HG02884 (cell line): ENCODE results near the gene RASD1.

ENCODE experiments used
- ATAC-seq: cut with Tn5 transposase; IDR thresholded peaks from one replicate; pipeline ENCODE4 v1.9.1; 2021; ENCODE audit warnings: mild to moderate bottlenecking, moderate library complexity; ENCODE audit not compliant: unreplicated experiment

Gene RASD1

GRCh38 chr17:17527534-17527933 lies 31.3 kb upstream of the RASD1 start:
- ATAC-seq, result no peak

GRCh38 chr17:17526369-17526768 lies 30.2 kb upstream of the RASD1 start:
- ATAC-seq, result no peak

GRCh38 chr17:17525956-17526355 lies 29.8 kb upstream of the RASD1 start:
- ATAC-seq, result no peak

GRCh38 chr17:17525311-17525710 lies 29.1 kb upstream of the RASD1 start:
- ATAC-seq, result no peak

- no peak for ATAC-seq
These were observed 27.7 kb upstream of the RASD1 start for GRCh38 chr17:17523731-17524490.

- ATAC-seq, result no peak
These were observed 27.0 kb upstream of the RASD1 start for GRCh38 chr17:17523001-17523730.

GRCh38 chr17:17520599-17521232 lies 24.5 kb upstream of the RASD1 start:
- no peak for ATAC-seq

GRCh38 chr17:17519886-17520285 lies 23.7 kb upstream of the RASD1 start:
- no peak for ATAC-seq

GRCh38 chr17:17518951-17519350 lies 22.8 kb upstream of the RASD1 start:
- no peak for ATAC-seq

- no peak for ATAC-seq
These were observed 21.8 kb upstream of the RASD1 start for GRCh38 chr17:17518014-17518413.

- ATAC-seq, result no peak
These were observed 20.9 kb upstream of the RASD1 start for GRCh38 chr17:17516941-17517720.

GRCh38 chr17:17515934-17516930 lies 20.0 kb upstream of the RASD1 start:
- ATAC-seq, result no peak

- ATAC-seq, result no peak
These were observed 19.1 kb upstream of the RASD1 start for GRCh38 chr17:17514993-17515933.

GRCh38 chr17:17514361-17514992 lies 18.3 kb upstream of the RASD1 start:
- ATAC-seq, result no peak

- no peak for ATAC-seq
These were observed 17.4 kb upstream of the RASD1 start for GRCh38 chr17:17513626-17514025.

- ATAC-seq, result no peak
These were observed 16.7 kb upstream of the RASD1 start for GRCh38 chr17:17512866-17513265.

- ATAC-seq, result no peak
These were observed 16.0 kb upstream of the RASD1 start for GRCh38 chr17:17511881-17512858.
